Ascending aorta (tissue), 2 donors: ENCODE measurements around the gene ARHGEF10L. TPM values are rescaled to one million over a fixed set of nuclear protein-coding genes. Genes with fewer than 3 reads are reported as not detected.
A peak's percentile ranks its signal among the peaks of the same experiment; 100 is the strongest.
"Not testable (repeated sequence)": the region's sequence is repeated elsewhere in the genome, so short reads cannot be mapped to it uniquely, and the experiment has no call there.

Source experiments
- DNase-seq, 2 donors: peaks; one replicate each; pipeline ENCODE4 v3.0.0-alpha.2; 2019; ENCODE audit warnings: low spot score in 2 of 2
- H3K27ac ChIP-seq, 2 donors: fragments of 200-600 bp; sonication (generic); one replicate each; pipeline ENCODE4 v1.5.1; 2016 to 2017; ENCODE audit warnings: mild to moderate bottlenecking in 1 of 2
- H3K27me3 ChIP-seq: fragments of 200-600 bp; sonication (generic); one replicate; pipeline ENCODE4 v1.5.1; 2017
- H3K36me3 ChIP-seq, 2 donors: fragments of 200-600 bp; sonication (generic); one replicate each; pipeline ENCODE4 v1.5.1; 2016
- H3K4me1 ChIP-seq, 2 donors: fragments of 200-600 bp; sonication (generic); one replicate each; pipeline ENCODE4 v1.5.1; 2016 to 2017; ENCODE audit warnings: mild to moderate bottlenecking in 1 of 2
- H3K4me3 ChIP-seq, 2 donors: fragments of 200-600 bp; sonication (generic); one replicate each; pipeline ENCODE4 v1.5.1; 2016 to 2017; ENCODE audit warnings: mild to moderate bottlenecking in 1 of 2
- H3K9me3 ChIP-seq, 2 donors: fragments of 200-600 bp; sonication (generic); one replicate each; pipeline ENCODE4 v1.5.1; 2016
- intact Hi-C: fragments of 100-400 bp; cut with DNase I; formaldehyde crosslinking; loops from one replicate; pipeline ENCODE4 v1.15.1; 2023
- total RNA-seq: library from RNA; depleted of rRNA; stranded (reverse); fragments of >200 nt; gene quantifications from one replicate; pipeline ENCODE4 v1.1.0, GENCODE V29; 2016
- TF ChIP-seq, protein P1 (sequence below), 3 experiments: fragments of 200-600 bp in 2 of 3; fragments of 450-650 bp in 1 of 3; sonication (generic) in 2 of 3; IDR thresholded peaks; one replicate each; pipeline ENCODE4 v1.5.1; 2016 to 2019; ENCODE audit warnings: antibody characterized with exemption in 3 of 3, mild to moderate bottlenecking in 1 of 3, moderate library complexity in 1 of 3

The ARHGEF10L gene, protein sequence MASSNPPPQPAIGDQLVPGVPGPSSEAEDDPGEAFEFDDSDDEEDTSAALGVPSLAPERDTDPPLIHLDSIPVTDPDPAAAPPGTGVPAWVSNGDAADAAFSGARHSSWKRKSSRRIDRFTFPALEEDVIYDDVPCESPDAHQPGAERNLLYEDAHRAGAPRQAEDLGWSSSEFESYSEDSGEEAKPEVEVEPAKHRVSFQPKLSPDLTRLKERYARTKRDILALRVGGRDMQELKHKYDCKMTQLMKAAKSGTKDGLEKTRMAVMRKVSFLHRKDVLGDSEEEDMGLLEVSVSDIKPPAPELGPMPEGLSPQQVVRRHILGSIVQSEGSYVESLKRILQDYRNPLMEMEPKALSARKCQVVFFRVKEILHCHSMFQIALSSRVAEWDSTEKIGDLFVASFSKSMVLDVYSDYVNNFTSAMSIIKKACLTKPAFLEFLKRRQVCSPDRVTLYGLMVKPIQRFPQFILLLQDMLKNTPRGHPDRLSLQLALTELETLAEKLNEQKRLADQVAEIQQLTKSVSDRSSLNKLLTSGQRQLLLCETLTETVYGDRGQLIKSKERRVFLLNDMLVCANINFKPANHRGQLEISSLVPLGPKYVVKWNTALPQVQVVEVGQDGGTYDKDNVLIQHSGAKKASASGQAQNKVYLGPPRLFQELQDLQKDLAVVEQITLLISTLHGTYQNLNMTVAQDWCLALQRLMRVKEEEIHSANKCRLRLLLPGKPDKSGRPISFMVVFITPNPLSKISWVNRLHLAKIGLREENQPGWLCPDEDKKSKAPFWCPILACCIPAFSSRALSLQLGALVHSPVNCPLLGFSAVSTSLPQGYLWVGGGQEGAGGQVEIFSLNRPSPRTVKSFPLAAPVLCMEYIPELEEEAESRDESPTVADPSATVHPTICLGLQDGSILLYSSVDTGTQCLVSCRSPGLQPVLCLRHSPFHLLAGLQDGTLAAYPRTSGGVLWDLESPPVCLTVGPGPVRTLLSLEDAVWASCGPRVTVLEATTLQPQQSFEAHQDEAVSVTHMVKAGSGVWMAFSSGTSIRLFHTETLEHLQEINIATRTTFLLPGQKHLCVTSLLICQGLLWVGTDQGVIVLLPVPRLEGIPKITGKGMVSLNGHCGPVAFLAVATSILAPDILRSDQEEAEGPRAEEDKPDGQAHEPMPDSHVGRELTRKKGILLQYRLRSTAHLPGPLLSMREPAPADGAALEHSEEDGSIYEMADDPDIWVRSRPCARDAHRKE (N-terminal part only)
- 177 TPM for total RNA-seq

DNA sequence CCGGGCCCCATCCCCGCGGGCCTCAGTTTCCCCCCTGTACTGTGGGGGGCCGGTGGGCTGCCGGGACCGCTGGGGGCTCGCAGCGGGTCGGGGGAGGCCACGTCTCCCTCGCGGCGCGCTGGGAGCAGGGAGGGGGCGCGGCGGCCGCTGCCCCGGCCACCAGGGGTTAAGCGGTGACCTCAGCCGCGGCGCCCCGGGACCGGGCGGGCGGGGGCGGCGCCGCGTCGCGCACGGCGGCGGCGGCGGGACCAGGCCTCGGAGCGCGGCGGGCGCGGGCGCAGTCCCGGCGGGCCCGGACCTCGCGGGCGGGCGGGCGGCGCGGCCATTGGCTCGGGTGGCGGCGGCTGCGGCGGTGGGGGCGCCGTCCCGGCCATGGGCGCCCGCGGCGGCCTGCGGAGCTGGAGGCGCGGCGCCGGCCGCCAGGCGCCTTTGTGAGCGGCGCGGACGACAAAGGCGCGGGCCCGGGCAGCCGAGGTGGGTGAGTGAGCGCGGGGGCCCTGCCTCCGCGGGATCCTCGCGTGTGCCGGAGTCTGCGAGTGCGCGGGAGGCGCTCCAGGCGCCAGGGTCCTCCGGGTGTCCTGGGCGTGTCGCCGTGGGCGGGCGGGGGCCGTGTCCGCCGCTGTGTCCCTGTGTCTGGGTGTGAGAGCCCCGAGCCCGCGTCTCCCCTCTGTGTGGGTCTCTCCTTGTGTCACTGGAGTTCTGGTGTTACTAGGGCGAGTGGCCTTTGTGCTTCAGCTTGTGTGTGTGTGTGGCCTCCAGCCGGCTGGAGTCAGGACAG is at the start of gene ARHGEF10L:
Gene ARHGEF10L, plus strand, starts transcription at position 222 of the 778 bp plus-strand sequence. CDS start 40,898 bp downstream, outside the sequence.
- Histone ChIP-seq H3K36me3 (no peaks in the 10 kb centered on the region), H3K4me1 (peaks cover 9 to 41% of the 10 kb centered on the region in 2 donors), H3K9me3 (no peaks in the 10 kb centered on the region), H3K27me3 (no peaks in the 10 kb centered on the region), H3K4me3 (peak within 1 kb of the TSS; percentile 69 to 97), H3K27ac (peak within 1 kb of the TSS; percentile 98 to 100)
- no peak for DNase-seq
- TF ChIP-seq, protein P1, sequence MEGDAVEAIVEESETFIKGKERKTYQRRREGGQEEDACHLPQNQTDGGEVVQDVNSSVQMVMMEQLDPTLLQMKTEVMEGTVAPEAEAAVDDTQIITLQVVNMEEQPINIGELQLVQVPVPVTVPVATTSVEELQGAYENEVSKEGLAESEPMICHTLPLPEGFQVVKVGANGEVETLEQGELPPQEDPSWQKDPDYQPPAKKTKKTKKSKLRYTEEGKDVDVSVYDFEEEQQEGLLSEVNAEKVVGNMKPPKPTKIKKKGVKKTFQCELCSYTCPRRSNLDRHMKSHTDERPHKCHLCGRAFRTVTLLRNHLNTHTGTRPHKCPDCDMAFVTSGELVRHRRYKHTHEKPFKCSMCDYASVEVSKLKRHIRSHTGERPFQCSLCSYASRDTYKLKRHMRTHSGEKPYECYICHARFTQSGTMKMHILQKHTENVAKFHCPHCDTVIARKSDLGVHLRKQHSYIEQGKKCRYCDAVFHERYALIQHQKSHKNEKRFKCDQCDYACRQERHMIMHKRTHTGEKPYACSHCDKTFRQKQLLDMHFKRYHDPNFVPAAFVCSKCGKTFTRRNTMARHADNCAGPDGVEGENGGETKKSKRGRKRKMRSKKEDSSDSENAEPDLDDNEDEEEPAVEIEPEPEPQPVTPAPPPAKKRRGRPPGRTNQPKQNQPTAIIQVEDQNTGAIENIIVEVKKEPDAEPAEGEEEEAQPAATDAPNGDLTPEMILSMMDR (IDR thresholded peaks at IDR 0.05), result no peak
- intact Hi-C loops, result loop anchor here (2.0 to 5.0 kb wide), 2 partner anchors 29 to 48 kb away; no protein-coding TSS in a partner anchor

DNA sequence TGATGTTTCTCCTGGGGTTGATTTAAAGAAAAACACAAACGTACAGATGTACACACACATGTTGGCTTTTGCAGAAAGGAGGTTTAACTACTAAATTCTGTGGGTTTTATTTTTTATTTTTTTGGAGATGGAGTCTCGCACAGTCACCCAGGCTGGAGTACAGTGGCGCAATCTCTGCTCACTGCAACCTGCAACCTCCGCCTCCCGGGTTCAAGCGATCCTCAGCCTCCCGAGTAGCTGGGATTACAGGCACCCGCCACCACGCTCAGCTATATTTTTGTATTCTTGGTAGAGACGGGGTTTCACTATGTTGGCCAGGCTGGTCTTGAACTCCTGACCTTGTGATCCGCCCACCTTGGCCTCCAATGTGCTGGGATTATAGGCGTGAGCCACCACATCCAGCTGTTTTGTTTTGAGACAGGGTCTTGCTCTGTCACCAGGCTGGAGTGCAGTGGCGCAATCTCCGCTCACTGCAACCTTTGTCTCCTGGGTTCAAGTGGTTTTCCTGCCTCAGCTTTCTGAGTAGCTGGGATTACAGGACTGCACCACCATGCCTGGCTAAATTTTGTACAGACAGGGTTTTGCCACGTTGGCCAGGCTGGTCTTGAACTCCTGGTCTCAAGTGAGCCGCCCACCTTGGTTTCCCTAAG is 49.6 kb upstream of the ARHGEF10L start:
- H3K27me3 ChIP-seq, H3K36me3 ChIP-seq, H3K4me3 ChIP-seq, DNase-seq, H3K27ac ChIP-seq, H3K4me1 ChIP-seq, H3K9me3 ChIP-seq: not testable (repeated sequence)
- intact Hi-C loops, result loop anchor here (5.0 to 10.0 kb wide), 3 partner anchors 195 to 1087 kb away; no protein-coding TSS in a partner anchor

DNA sequence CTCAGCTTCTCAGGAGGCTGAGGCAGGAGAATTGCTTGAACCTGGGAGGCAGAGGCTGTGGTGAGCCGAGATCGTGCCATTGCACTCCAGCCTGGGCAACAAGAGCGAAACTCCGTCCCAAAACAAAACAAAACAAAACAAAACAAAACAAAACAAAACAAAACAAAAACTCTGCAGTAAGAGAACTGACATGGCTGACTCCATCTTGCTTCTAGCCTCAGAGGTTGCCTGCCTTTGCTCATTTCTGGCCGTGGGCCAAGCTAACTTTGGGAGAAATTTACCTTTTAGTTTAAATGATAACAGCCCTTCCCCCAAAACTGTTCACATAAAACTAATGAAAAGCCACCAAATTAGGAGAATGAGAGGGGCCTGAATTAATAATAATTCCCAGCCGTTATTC is 48.8 kb upstream of the ARHGEF10L start:
- H3K36me3 ChIP-seq, H3K27me3 ChIP-seq, H3K9me3 ChIP-seq, H3K27ac ChIP-seq, DNase-seq, H3K4me3 ChIP-seq, H3K4me1 ChIP-seq: not testable (repeated sequence)
- intact Hi-C loops, result loop anchor here (5.0 to 10.0 kb wide), 3 partner anchors 194 to 1087 kb away; no protein-coding TSS in a partner anchor

DNA sequence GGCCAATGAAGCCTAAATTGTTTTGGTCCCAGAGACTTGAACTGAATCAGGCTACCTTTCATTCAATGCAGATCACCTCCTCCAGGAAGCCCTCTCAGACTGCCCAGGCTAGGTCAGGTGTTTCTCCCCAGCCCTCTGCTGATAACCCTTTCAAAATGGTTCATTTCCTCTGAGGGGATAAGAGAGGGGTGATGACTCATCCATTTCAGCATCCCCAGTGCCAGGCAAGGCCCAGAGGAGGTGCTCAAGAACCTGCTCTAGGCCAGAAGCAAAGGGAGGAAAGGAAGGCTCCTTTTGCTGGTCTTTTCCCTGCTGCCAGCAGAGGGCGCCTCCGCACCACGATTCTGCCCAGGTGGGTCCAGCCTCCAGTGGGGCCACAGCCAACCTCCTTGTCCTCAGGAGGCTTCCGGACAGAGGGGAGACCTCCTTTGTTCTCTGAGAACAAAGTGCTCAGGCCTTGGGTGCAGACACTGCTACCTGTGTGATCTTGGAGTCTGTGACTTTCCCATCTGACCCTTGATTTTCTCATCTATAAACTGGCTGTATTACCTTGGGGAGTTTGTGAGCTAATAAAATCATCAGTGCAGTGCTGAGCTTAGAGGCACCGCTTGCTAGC is 45.3 kb upstream of the ARHGEF10L start:
- Histone ChIP-seq H3K27ac (no peak overlapping the region), H3K4me1 (peaks cover 0 to 3% of the 10 kb centered on the region in 2 donors), H3K9me3 (no peaks in the 10 kb centered on the region), H3K36me3 (no peaks in the 10 kb centered on the region), H3K27me3 (no peaks in the 10 kb centered on the region), H3K4me3 (no peak overlapping the region)
- intact Hi-C loops, result loop anchor here (1.0 to 10.0 kb wide), 4 partner anchors 191 to 1083 kb away; no protein-coding TSS in a partner anchor
- TF ChIP-seq, protein P1 (IDR thresholded peaks at IDR 0.05), result peak; percentile 84 to 91 (median 86)
- DNase-seq, result peak in 1 of 2 donors; percentile 81

DNA sequence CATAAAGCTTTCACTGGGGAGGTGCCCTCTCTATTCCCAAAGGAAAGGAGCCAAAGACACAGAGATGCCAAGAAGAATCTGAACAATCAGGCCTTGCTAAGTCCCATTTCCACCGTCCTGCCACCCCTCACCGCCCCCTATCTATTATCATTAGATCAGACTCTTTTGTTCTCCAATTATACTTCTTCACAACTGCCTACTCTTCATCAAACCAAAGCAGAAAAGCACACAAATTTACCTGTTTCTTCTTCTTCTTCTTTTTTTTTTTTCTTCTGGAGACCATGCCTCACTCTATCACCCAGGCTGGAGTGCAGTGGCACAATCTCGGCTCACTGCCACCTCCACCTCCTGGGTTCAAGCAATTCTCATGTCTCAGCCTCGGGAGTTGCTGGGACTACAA is 43.1 kb upstream of the ARHGEF10L start:
- TF ChIP-seq, protein P1 (IDR thresholded peaks at IDR 0.05), result no peak
- intact Hi-C loops, result loop anchor here (10.0 kb wide), 1 partner anchor 188 kb away; no protein-coding TSS in a partner anchor
- Histone ChIP-seq H3K36me3 (no peaks in the 10 kb centered on the region), H3K4me1 (peaks cover 0 to 3% of the 10 kb centered on the region in 2 donors), H3K9me3 (no peaks in the 10 kb centered on the region), H3K27ac (no peak overlapping the region), H3K4me3 (no peak overlapping the region), H3K27me3 (no peaks in the 10 kb centered on the region)
- DNase-seq, result no peak
